HEK293 (cell line): ENCODE results near the gene AKAP8L.

Source experiments
- BCL11A ChIP-seq: fragments of 450-650 bp; formaldehyde crosslinking; IDR thresholded peaks from 2 replicates; pipeline ENCODE4 v1.5.1; 2016; ENCODE audit warnings: low read depth, missing biosample characterization, missing genetic modification characterization
- HOXC10 ChIP-seq: sonication (generic); formaldehyde crosslinking; IDR thresholded peaks from 2 replicates; pipeline ENCODE4 v1.8.1; 2023; ENCODE audit warnings: mild to moderate bottlenecking, missing genetic modification reagents
- HOXD13 ChIP-seq: sonication (generic); formaldehyde crosslinking; IDR thresholded peaks from 2 replicates; pipeline ENCODE4 v1.8.0; 2022; ENCODE audit warnings: missing genetic modification reagents, borderline replicate concordance
- PATZ1 ChIP-seq: fragments of 450-650 bp; formaldehyde crosslinking; IDR thresholded peaks from 2 replicates; pipeline ENCODE4 v1.5.1; 2016; ENCODE audit warnings: missing biosample characterization, missing genetic modification characterization
- PRDM4 ChIP-seq: fragments of 450-650 bp; formaldehyde crosslinking; IDR thresholded peaks from 2 replicates; pipeline ENCODE4 v1.5.1; 2017; ENCODE audit warnings: missing biosample characterization, missing genetic modification characterization
- SP2 ChIP-seq: fragments of 450-650 bp; formaldehyde crosslinking; IDR thresholded peaks from 2 replicates; pipeline ENCODE4 v1.5.1; 2016; ENCODE audit warnings: missing biosample characterization, missing genetic modification characterization
- TCF7L2 ChIP-seq: IDR thresholded peaks from 2 replicates; pipeline ENCODE4 v1.6.1; 2011; ENCODE audit warnings: low read depth, mild to moderate bottlenecking, inconsistent platforms, low read length, moderate library complexity, borderline replicate concordance
- WT1 ChIP-seq: fragments of 450-650 bp; formaldehyde crosslinking; IDR thresholded peaks from 2 replicates; pipeline ENCODE4 v1.5.1; 2016; ENCODE audit warnings: missing biosample characterization, missing genetic modification characterization
- ZNF148 ChIP-seq: fragments of 450-650 bp; formaldehyde crosslinking; IDR thresholded peaks from 2 replicates; pipeline ENCODE4 v1.5.0; 2017; ENCODE audit warnings: missing biosample characterization, missing genetic modification characterization, borderline replicate concordance
- ZNF184 ChIP-seq: fragments of 450-650 bp; IDR thresholded peaks from 2 replicates; pipeline ENCODE4 v1.5.1; 2018; ENCODE audit warnings: missing biosample characterization, mild to moderate bottlenecking, missing genetic modification characterization
- ZNF239 ChIP-seq: fragments of 450-650 bp; formaldehyde crosslinking; IDR thresholded peaks from 2 replicates; pipeline ENCODE4 v1.5.1; 2016; ENCODE audit warnings: missing biosample characterization, missing genetic modification characterization
- ZNF248 ChIP-seq: fragments of 450-650 bp; formaldehyde crosslinking; IDR thresholded peaks from 2 replicates; pipeline ENCODE4 v1.5.1; 2017; ENCODE audit warnings: missing biosample characterization, missing genetic modification characterization
- ZNF266 ChIP-seq: fragments of 450-650 bp; formaldehyde crosslinking; IDR thresholded peaks from 2 replicates; pipeline ENCODE4 v1.5.1; 2016; ENCODE audit warnings: missing biosample characterization, missing genetic modification characterization, low read depth
- ZNF391 ChIP-seq: fragments of 450-650 bp; formaldehyde crosslinking; IDR thresholded peaks from 2 replicates; pipeline ENCODE4 v1.5.1; 2016; ENCODE audit warnings: low read depth, missing biosample characterization, missing genetic modification characterization, borderline replicate concordance
- ZNF488 ChIP-seq: fragments of 450-650 bp; formaldehyde crosslinking; IDR thresholded peaks from 2 replicates; pipeline ENCODE4 v1.5.1; 2016; ENCODE audit warnings: missing biosample characterization, missing genetic modification characterization
- ZNF521 ChIP-seq: fragments of 450-650 bp; formaldehyde crosslinking; IDR thresholded peaks from 2 replicates; pipeline ENCODE4 v1.5.1; 2017; ENCODE audit warnings: missing biosample characterization, mild to moderate bottlenecking, missing genetic modification characterization
- ZNF585B ChIP-seq: fragments of 450-650 bp; formaldehyde crosslinking; IDR thresholded peaks from 2 replicates; pipeline ENCODE4 v1.5.1; 2016; ENCODE audit warnings: missing biosample characterization, missing genetic modification characterization
- ZNF596 ChIP-seq: fragments of 450-650 bp; IDR thresholded peaks from 2 replicates; pipeline ENCODE4 v1.5.0; 2018; ENCODE audit warnings: missing biosample characterization, mild to moderate bottlenecking, missing genetic modification characterization, moderate library complexity
- ZNF76 ChIP-seq: fragments of 450-650 bp; formaldehyde crosslinking; IDR thresholded peaks from 2 replicates; pipeline ENCODE4; 2016; ENCODE audit warnings: low read depth, missing biosample characterization, missing genetic modification characterization, borderline replicate concordance
- ZSCAN30 ChIP-seq: fragments of 450-650 bp; IDR thresholded peaks from 2 replicates; pipeline ENCODE4 v1.5.1; 2018; ENCODE audit warnings: missing biosample characterization, mild to moderate bottlenecking, missing genetic modification characterization, moderate library complexity
- ZXDB ChIP-seq: fragments of 450-650 bp; formaldehyde crosslinking; IDR thresholded peaks from 2 replicates; pipeline ENCODE4 v1.5.1; 2016; ENCODE audit warnings: missing biosample characterization, missing genetic modification characterization
- TF ChIP-seq, protein P1 (sequence below): fragments of 450-650 bp; formaldehyde crosslinking; IDR thresholded peaks from 2 replicates; pipeline ENCODE4 v1.5.1; 2017; ENCODE audit warnings: missing biosample characterization, missing genetic modification characterization
- TF ChIP-seq, protein P2 (sequence below): fragments of 450-650 bp; formaldehyde crosslinking; IDR thresholded peaks from 2 replicates; pipeline ENCODE4 v1.5.1; 2017; ENCODE audit warnings: missing biosample characterization, missing genetic modification characterization

The AKAP8L gene

GRCh38 chr19:15379999-15380647 lies 38.7 kb downstream of the AKAP8L start (continued):
- TF ChIP-seq ZNF248 (tag by site-specific recombination) (no peak), ZNF488 (no peak), ZNF585B (tag by site-specific recombination) (no peak), ZNF239 (no peak), ZNF76 (tag by site-specific recombination) (no peak), SP2 (tag by site-specific recombination) (peak; percentile 75), ZNF391 (no peak), BCL11A (tag by site-specific recombination) (no peak), TCF7L2 (no peak), PATZ1 (tag by site-specific recombination) (peak; percentile 94), HOXC10 (CRISPR knock-in tag) (no peak), ZNF596 (tag by site-specific recombination) (peak; percentile 49; the same call in 1 of the 2 replicates), PRDM4 (tag by site-specific recombination) (no peak), ZXDB (no peak; the same call in 1 of the 2 replicates), WT1 (peak; percentile 26; the same call in 1 of the 2 replicates), ZNF148 (tag by site-specific recombination) (no peak), ZSCAN30 (tag by site-specific recombination) (peak; percentile 65), ZNF184 (tag by site-specific recombination) (0 out of 2 replicates have a peak, but pooled peaks have one; percentile 29), HOXD13 (CRISPR knock-in tag) (no peak), ZNF521 (tag by site-specific recombination) (no peak), ZNF266 (no peak)
- TF ChIP-seq, protein P1, sequence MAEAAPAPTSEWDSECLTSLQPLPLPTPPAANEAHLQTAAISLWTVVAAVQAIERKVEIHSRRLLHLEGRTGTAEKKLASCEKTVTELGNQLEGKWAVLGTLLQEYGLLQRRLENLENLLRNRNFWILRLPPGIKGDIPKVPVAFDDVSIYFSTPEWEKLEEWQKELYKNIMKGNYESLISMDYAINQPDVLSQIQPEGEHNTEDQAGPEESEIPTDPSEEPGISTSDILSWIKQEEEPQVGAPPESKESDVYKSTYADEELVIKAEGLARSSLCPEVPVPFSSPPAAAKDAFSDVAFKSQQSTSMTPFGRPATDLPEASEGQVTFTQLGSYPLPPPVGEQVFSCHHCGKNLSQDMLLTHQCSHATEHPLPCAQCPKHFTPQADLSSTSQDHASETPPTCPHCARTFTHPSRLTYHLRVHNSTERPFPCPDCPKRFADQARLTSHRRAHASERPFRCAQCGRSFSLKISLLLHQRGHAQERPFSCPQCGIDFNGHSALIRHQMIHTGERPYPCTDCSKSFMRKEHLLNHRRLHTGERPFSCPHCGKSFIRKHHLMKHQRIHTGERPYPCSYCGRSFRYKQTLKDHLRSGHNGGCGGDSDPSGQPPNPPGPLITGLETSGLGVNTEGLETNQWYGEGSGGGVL (tag by site-specific recombination), result peak; percentile 95
- TF ChIP-seq, protein P2, sequence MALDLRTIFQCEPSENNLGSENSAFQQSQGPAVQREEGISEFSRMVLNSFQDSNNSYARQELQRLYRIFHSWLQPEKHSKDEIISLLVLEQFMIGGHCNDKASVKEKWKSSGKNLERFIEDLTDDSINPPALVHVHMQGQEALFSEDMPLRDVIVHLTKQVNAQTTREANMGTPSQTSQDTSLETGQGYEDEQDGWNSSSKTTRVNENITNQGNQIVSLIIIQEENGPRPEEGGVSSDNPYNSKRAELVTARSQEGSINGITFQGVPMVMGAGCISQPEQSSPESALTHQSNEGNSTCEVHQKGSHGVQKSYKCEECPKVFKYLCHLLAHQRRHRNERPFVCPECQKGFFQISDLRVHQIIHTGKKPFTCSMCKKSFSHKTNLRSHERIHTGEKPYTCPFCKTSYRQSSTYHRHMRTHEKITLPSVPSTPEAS (tag by site-specific recombination), result no peak
